ENCODE measurements around the gene ZEB2. TPM values are rescaled to one million over a fixed set of nuclear protein-coding genes. Genes with fewer than 3 reads are reported as not detected.

Gene ZEB2
- total RNA-seq, 5 donors from 2014 or later (not counting 1 experiment from before 2014, with no cell fraction given), result 8.9 to 106 (median 23.7) TPM

- Mint-ChIP-seq H3K9me3 (no peaks in the 10 kb centered on the region), H3K4me1 (peaks cover 0 to 57% (median 22%) of the 10 kb centered on the region in 3 donors), H3K36me3 (no peaks in the 10 kb centered on the region), H3K27ac (peak overlapping the region; percentile 76 to 80), H3K4me3 (no peak overlapping the region), H3K27me3 (peaks cover 6 to 7% of the 10 kb centered on the region in 2 donors)
- no peaks in the 10 kb centered on the region for H3K27me3 ChIP-seq (replicated peaks in 1 of 2; ENCODE audit: control insufficient read depth in 2 of 2, extremely low read depth in 1 of 2, insufficient read depth in 2 of 2, low read length in 1 of 2)
- H3K27ac ChIP-seq (ENCODE audit: low read length), result peak overlapping the region; percentile 91
- POLR2A ChIA-PET, result interaction anchor here in 1 of 2 donors (0.6 to 1.8 kb wide), 7 partner anchors 10 to 142 kb away, joined by 3 to 8 read pairs (median 4); no protein-coding TSS in a partner anchor
- WGBS (ENCODE audit: insufficient coverage), result no CpG with 5 or more reads among the region's 3 CpGs
- no peaks in the 10 kb centered on the region for H3K36me3 ChIP-seq (ENCODE audit: control insufficient read depth in 2 of 2, extremely low read depth in 1 of 2, insufficient read depth in 1 of 2, low read length in 1 of 2)
- CTCF ChIA-PET, result interaction anchor here in 1 of 2 donors (0.8 kb wide), 1 partner anchor 51 kb away, joined by 3 read pairs; no protein-coding TSS in a partner anchor
- ATAC-seq (replicated peaks in 1 of 4) (peak in 1 of 4 experiments; percentile 15), DNase-seq (peak in 1 of 35 experiments; percentile 31)
- no peak overlapping the region for H3K4me3 ChIP-seq (ENCODE audit: control insufficient read depth in 1 of 2, extremely low read depth in 1 of 2, low read length in 1 of 2)
- H3K9me3 ChIP-seq, result no peaks in the 10 kb centered on the region
- H3K4me1 ChIP-seq (ENCODE audit: control insufficient read depth in 1 of 2, extremely low read depth in 1 of 2, insufficient read depth in 2 of 2, low read length in 2 of 2), result peaks cover 0 to 21% of the 10 kb centered on the region in 2 experiments
These were observed 60.6 kb downstream of the ZEB2 start for GRCh38 chr2:144459286-144459685.

GRCh38 chr2:144458541-144458940 lies 61.4 kb downstream of the ZEB2 start:
- H3K4me3 Mint-ChIP-seq, result no peak overlapping the region
- Histone ChIP-seq H3K9me3 (no peaks in the 10 kb centered on the region), H3K36me3 (ENCODE audit: control insufficient read depth in 2 of 2, extremely low read depth in 1 of 2, insufficient read depth in 1 of 2, low read length in 1 of 2) (no peaks in the 10 kb centered on the region), H3K4me1 (ENCODE audit: control insufficient read depth in 1 of 2, extremely low read depth in 1 of 2, insufficient read depth in 2 of 2, low read length in 2 of 2) (peaks cover 0 to 21% of the 10 kb centered on the region in 2 experiments), H3K4me3 (ENCODE audit: control insufficient read depth in 1 of 2, extremely low read depth in 1 of 2, low read length in 1 of 2) (no peak overlapping the region), H3K27ac (ENCODE audit: low read length) (peak overlapping the region; percentile 91), H3K27me3 (replicated peaks in 1 of 2; ENCODE audit: control insufficient read depth in 2 of 2, extremely low read depth in 1 of 2, insufficient read depth in 2 of 2, low read length in 1 of 2) (no peaks in the 10 kb centered on the region)
- peak overlapping the region; percentile 8 to 29 for H3K27ac Mint-ChIP-seq
- ChIA-PET CTCF (no interaction called here), POLR2A (interaction anchor here in 1 of 2 donors (0.8 kb wide), 1 partner anchor 8 kb away, joined by 3 read pairs; no protein-coding TSS in a partner anchor)
- no peaks in the 10 kb centered on the region for H3K36me3 Mint-ChIP-seq
- peaks cover 0 to 61% (median 23%) of the 10 kb centered on the region in 3 donors for H3K4me1 Mint-ChIP-seq
- DNase-seq (no peak), ATAC-seq (replicated peaks in 1 of 4) (no peak)
- WGBS (ENCODE audit: insufficient coverage), result 60% methylated on average over 2 of the region's 3 CpGs
- H3K9me3 Mint-ChIP-seq, result no peaks in the 10 kb centered on the region
- H3K27me3 Mint-ChIP-seq, result peaks cover 8 to 9% of the 10 kb centered on the region in 2 donors

GRCh38 chr2:144456680-144457079 lies 63.2 kb downstream of the ZEB2 start:
- Histone ChIP-seq H3K27ac (ENCODE audit: low read length) (peak overlapping the region; percentile 45), H3K36me3 (ENCODE audit: control insufficient read depth in 2 of 2, extremely low read depth in 1 of 2, insufficient read depth in 1 of 2, low read length in 1 of 2) (no peaks in the 10 kb centered on the region), H3K27me3 (replicated peaks in 1 of 2; ENCODE audit: control insufficient read depth in 2 of 2, extremely low read depth in 1 of 2, insufficient read depth in 2 of 2, low read length in 1 of 2) (no peaks in the 10 kb centered on the region), H3K4me3 (ENCODE audit: control insufficient read depth in 1 of 2, extremely low read depth in 1 of 2, low read length in 1 of 2) (no peak overlapping the region), H3K9me3 (no peaks in the 10 kb centered on the region), H3K4me1 (ENCODE audit: control insufficient read depth in 1 of 2, extremely low read depth in 1 of 2, insufficient read depth in 2 of 2, low read length in 2 of 2) (peaks cover 0 to 21% of the 10 kb centered on the region in 2 experiments)
- no peak overlapping the region for H3K4me3 Mint-ChIP-seq
- H3K4me1 Mint-ChIP-seq, result peaks cover 8 to 77% (median 39%) of the 10 kb centered on the region in 3 donors
- peak in 3 of 35 experiments; percentile 18 to 55 (median 29) for DNase-seq
- ChIA-PET CTCF (interaction anchor here in 1 of 2 donors (0.6 kb wide), 1 partner anchor 1296 kb away, joined by 3 read pairs; no protein-coding TSS in a partner anchor), POLR2A (interaction anchor here in 1 of 2 donors (0.5 kb wide), 1 partner anchor 89 kb away, joined by 5 read pairs; no protein-coding TSS in a partner anchor)
- peaks cover 15 to 16% of the 10 kb centered on the region in 2 donors for H3K27me3 Mint-ChIP-seq
- no CpG with 5 or more reads among the region's 3 CpGs for WGBS (ENCODE audit: insufficient coverage)
- H3K9me3 Mint-ChIP-seq, result no peaks in the 10 kb centered on the region
- ATAC-seq (replicated peaks in 1 of 4), result no peak
- H3K27ac Mint-ChIP-seq, result no peak overlapping the region
- no peaks in the 10 kb centered on the region for H3K36me3 Mint-ChIP-seq

- no peak overlapping the region for H3K4me3 Mint-ChIP-seq
- Histone ChIP-seq H3K27ac (ENCODE audit: low read length) (no peak overlapping the region), H3K27me3 (replicated peaks in 1 of 2; ENCODE audit: control insufficient read depth in 2 of 2, extremely low read depth in 1 of 2, insufficient read depth in 2 of 2, low read length in 1 of 2) (no peaks in the 10 kb centered on the region), H3K4me1 (ENCODE audit: control insufficient read depth in 1 of 2, extremely low read depth in 1 of 2, insufficient read depth in 2 of 2, low read length in 2 of 2) (peaks cover 0 to 15% of the 10 kb centered on the region in 2 experiments), H3K36me3 (ENCODE audit: control insufficient read depth in 2 of 2, extremely low read depth in 1 of 2, insufficient read depth in 1 of 2, low read length in 1 of 2) (no peaks in the 10 kb centered on the region), H3K9me3 (no peaks in the 10 kb centered on the region), H3K4me3 (ENCODE audit: control insufficient read depth in 1 of 2, extremely low read depth in 1 of 2, low read length in 1 of 2) (no peak overlapping the region)
- CTCF ChIA-PET, result interaction anchor here in 1 of 2 donors (0.5 kb wide), 1 partner anchor 245 kb away, joined by 6 read pairs; no protein-coding TSS in a partner anchor
- peaks cover under 1% of the 10 kb centered on the region for H3K36me3 Mint-ChIP-seq
- POLR2A ChIA-PET, result no interaction called here
- no CpG with 5 or more reads among the region's 3 CpGs for WGBS (ENCODE audit: insufficient coverage)
- H3K27ac Mint-ChIP-seq, result no peak overlapping the region
- DNase-seq (no peak), ATAC-seq (replicated peaks in 1 of 4) (no peak)
- H3K27me3 Mint-ChIP-seq, result peaks cover 17% of the 10 kb centered on the region in 2 donors
- H3K4me1 Mint-ChIP-seq, result peaks cover 8 to 75% (median 40%) of the 10 kb centered on the region in 3 donors
- H3K9me3 Mint-ChIP-seq, result no peaks in the 10 kb centered on the region
These were observed 63.9 kb downstream of the ZEB2 start for GRCh38 chr2:144455987-144456386.

- ChIA-PET CTCF (no interaction called here), POLR2A (interaction anchor here in 1 of 2 donors (1.0 kb wide), 1 partner anchor 56 kb away, joined by 5 read pairs; no protein-coding TSS in a partner anchor)
- H3K27ac Mint-ChIP-seq, result peak overlapping the region in 1 of 2 donors; percentile 40
- Histone ChIP-seq H3K27me3 (replicated peaks in 1 of 2; ENCODE audit: control insufficient read depth in 2 of 2, extremely low read depth in 1 of 2, insufficient read depth in 2 of 2, low read length in 1 of 2) (no peaks in the 10 kb centered on the region), H3K4me3 (ENCODE audit: control insufficient read depth in 1 of 2, extremely low read depth in 1 of 2, low read length in 1 of 2) (no peak overlapping the region), H3K9me3 (no peaks in the 10 kb centered on the region), H3K36me3 (ENCODE audit: control insufficient read depth in 2 of 2, extremely low read depth in 1 of 2, insufficient read depth in 1 of 2, low read length in 1 of 2) (no peaks in the 10 kb centered on the region), H3K4me1 (ENCODE audit: control insufficient read depth in 1 of 2, extremely low read depth in 1 of 2, insufficient read depth in 2 of 2, low read length in 2 of 2) (peaks cover 0 to 13% of the 10 kb centered on the region in 2 experiments), H3K27ac (ENCODE audit: low read length) (peak overlapping the region; percentile 41)
- H3K4me1 Mint-ChIP-seq, result peaks cover 8 to 70% (median 35%) of the 10 kb centered on the region in 3 donors
- H3K27me3 Mint-ChIP-seq, result peaks cover 17% of the 10 kb centered on the region in 2 donors
- no peaks in the 10 kb centered on the region for H3K9me3 Mint-ChIP-seq
- ATAC-seq (replicated peaks in 1 of 4), result peak in 1 of 4 experiments; percentile 52
- 20% methylated on average over 6 of the region's 8 CpGs for WGBS (ENCODE audit: insufficient coverage)
- DNase-seq, result peak in 1 of 35 experiments; percentile 54
- peak overlapping the region in 1 of 3 donors; percentile 11 for H3K4me3 Mint-ChIP-seq
- H3K36me3 Mint-ChIP-seq, result peaks cover 3% of the 10 kb centered on the region
These were observed 65.2 kb downstream of the ZEB2 start for GRCh38 chr2:144454466-144455287.

GRCh38 chr2:144453486-144454158 lies 66.3 kb downstream of the ZEB2 start:
- ATAC-seq (replicated peaks in 1 of 4) (no peak), DNase-seq (no peak)
- no peak overlapping the region for H3K4me3 ChIP-seq (ENCODE audit: control insufficient read depth in 1 of 2, extremely low read depth in 1 of 2, low read length in 1 of 2)
- no CpG with 5 or more reads among the region's 5 CpGs for WGBS (ENCODE audit: insufficient coverage)
- H3K36me3 ChIP-seq (ENCODE audit: control insufficient read depth in 2 of 2, extremely low read depth in 1 of 2, insufficient read depth in 1 of 2, low read length in 1 of 2), result no peaks in the 10 kb centered on the region
- H3K9me3 Mint-ChIP-seq, result no peaks in the 10 kb centered on the region
- peak overlapping the region; percentile 47 for H3K27ac ChIP-seq (ENCODE audit: low read length)
- CTCF ChIA-PET, result no interaction called here
- H3K27me3 ChIP-seq (replicated peaks in 1 of 2; ENCODE audit: control insufficient read depth in 2 of 2, extremely low read depth in 1 of 2, insufficient read depth in 2 of 2, low read length in 1 of 2), result no peaks in the 10 kb centered on the region
- H3K9me3 ChIP-seq, result no peaks in the 10 kb centered on the region
- no peak overlapping the region for H3K4me3 Mint-ChIP-seq
- H3K27ac Mint-ChIP-seq, result peak overlapping the region in 1 of 2 donors; percentile 40
- POLR2A ChIA-PET, result interaction anchor here in 1 of 2 donors (0.6 kb wide), 1 partner anchor 1027 kb away, joined by 3 read pairs; no protein-coding TSS in a partner anchor
- H3K4me1 Mint-ChIP-seq, result peaks cover 8 to 70% (median 26%) of the 10 kb centered on the region in 3 donors
- H3K36me3 Mint-ChIP-seq, result peaks cover 3% of the 10 kb centered on the region
- H3K4me1 ChIP-seq (ENCODE audit: control insufficient read depth in 1 of 2, extremely low read depth in 1 of 2, insufficient read depth in 2 of 2, low read length in 2 of 2), result peaks cover 0 to 16% of the 10 kb centered on the region in 2 experiments
- H3K27me3 Mint-ChIP-seq, result peaks cover 17% of the 10 kb centered on the region in 2 donors

Measured in T-cell (primary cell).